Measurements from ENCODE around the gene GNS. TPM values are rescaled to one million over a fixed set of nuclear protein-coding genes. Genes with fewer than 3 reads are reported as not detected.
A peak's percentile ranks its signal among the peaks of the same experiment; 100 is the strongest.

GNS gene
- total and polyA plus RNA-seq, 7 experiments from 2014 or later: 24.4 to 62.8 (median 36.0) TPM

GRCh38 chr12:64666054-64666914 lies 92.9 kb downstream of the GNS start:
- DNase-seq (no peak), ATAC-seq (no peak)
- H3K4me1 ChIP-seq (ENCODE audit: control insufficient read depth in 2 of 2, insufficient read depth in 2 of 2, low read length in 2 of 2): peaks cover 68 to 83% of the 10 kb centered on the region in 2 donors
- H3K36me3 ChIP-seq (ENCODE audit: control insufficient read depth in 2 of 3, insufficient read depth in 3 of 3, low read length in 3 of 3): no peaks in the 10 kb centered on the region
- Mint-ChIP-seq H3K4me1 (peaks cover 53 to 98% (median 91%) of the 10 kb centered on the region in 7 donors), H3K36me3 (peaks cover 0 to 16% (median 4%) of the 10 kb centered on the region in 5 donors), H3K9me3 (no peaks in the 10 kb centered on the region), H3K27me3 (no peaks in the 10 kb centered on the region), H3K27ac (peak overlapping the region; percentile 91 to 99 (median 97)), H3K4me3 (peak overlapping the region; percentile 41 to 95 (median 85))
- ChIA-PET POLR2A (interaction anchor here (0.6 to 35.2 kb wide), 6 partner anchors 8 to 82 kb away, joined by 3 to 900 read pairs (median 4); partner anchors contain the start of gene RASSF3), CTCF (interaction anchor here (1.0 to 1.5 kb wide), 5 partner anchors 14 to 30 kb away, joined by 3 to 5 read pairs (median 3); no protein-coding TSS in a partner anchor)
- intact Hi-C loops (cut with micrococcal nuclease): loop anchor here (1.0 to 10.0 kb wide), 3 partner anchors 8 to 1639 kb away; partner anchors contain the start of genes HELB (in 1 of the 2) and TBK1 (in 1 of the 2)
- peak overlapping the region; percentile 33 for H3K4me3 ChIP-seq (ENCODE audit: low read length)
- H3K9me3 ChIP-seq (ENCODE audit: control insufficient read depth in 2 of 3, low read length in 3 of 3): no peaks in the 10 kb centered on the region
- H3K27me3 ChIP-seq (ENCODE audit: control insufficient read depth in 2 of 2, insufficient read depth in 2 of 2, low read length in 2 of 2): no peaks in the 10 kb centered on the region
- peak overlapping the region; percentile 72 for H3K27ac ChIP-seq (ENCODE audit: low read depth, low read length)

- Mint-ChIP-seq H3K4me1 (peaks cover 51 to 98% (median 89%) of the 10 kb centered on the region in 7 donors), H3K27me3 (no peaks in the 10 kb centered on the region), H3K27ac (peak overlapping the region; percentile 91 to 99 (median 97)), H3K4me3 (peak overlapping the region; percentile 46 to 95 (median 85)), H3K9me3 (no peaks in the 10 kb centered on the region), H3K36me3 (peaks cover 0 to 16% (median 4%) of the 10 kb centered on the region in 5 donors)
- DNase-seq: peak in 7 of 9 donors; percentile 41 to 86 (median 70)
- Histone ChIP-seq H3K27me3 (ENCODE audit: control insufficient read depth in 2 of 2, insufficient read depth in 2 of 2, low read length in 2 of 2) (no peaks in the 10 kb centered on the region), H3K4me1 (ENCODE audit: control insufficient read depth in 2 of 2, insufficient read depth in 2 of 2, low read length in 2 of 2) (peaks cover 61 to 83% of the 10 kb centered on the region in 2 donors), H3K27ac (ENCODE audit: low read depth, low read length) (peak overlapping the region; percentile 72), H3K4me3 (ENCODE audit: low read length) (peak overlapping the region; percentile 33), H3K36me3 (ENCODE audit: control insufficient read depth in 2 of 3, insufficient read depth in 3 of 3, low read length in 3 of 3) (no peaks in the 10 kb centered on the region), H3K9me3 (ENCODE audit: control insufficient read depth in 2 of 3, low read length in 3 of 3) (no peaks in the 10 kb centered on the region)
- intact Hi-C loops (cut with micrococcal nuclease): loop anchor here (1.0 to 10.0 kb wide), 3 partner anchors 9 to 1639 kb away; partner anchors contain the start of genes HELB (in 1 of the 2) and TBK1 (in 1 of the 2)
- CTCF ChIA-PET: interaction anchor here (1.0 to 1.5 kb wide), 5 partner anchors 13 to 31 kb away, joined by 3 to 5 read pairs (median 3); no protein-coding TSS in a partner anchor
- ATAC-seq: peak; percentile 54
- POLR2A ChIA-PET: interaction anchor here (0.6 to 35.2 kb wide), 7 partner anchors 9 to 81 kb away, joined by 3 to 900 read pairs (median 4); partner anchors contain the start of gene RASSF3
These were observed 93.7 kb downstream of the GNS start for GRCh38 chr12:64665514-64665913.

Other genes starting within 250 kb of the GNS start
- gene RASSF3, start 148.9 kb downstream of the GNS start, total RNA-seq: 100 to 1,000 TPM in 4 of 5 experiments, 10 to 100 TPM in 1; 79.0 to 200 (median 107) TPM
- 1 to 10 TPM; 4.4 to 5.5 TPM for gene RASSF3, start 148.9 kb downstream of the GNS start, polyA plus RNA-seq
- gene TBC1D30, start 65.2 kb upstream of the GNS start, total RNA-seq: 1 to 10 TPM in 2 of 5 experiments, under 1 TPM in 2, not detected in 1; 0.45 to 1.5 (median 0.80) TPM
- gene TBC1D30, start 65.2 kb upstream of the GNS start, polyA plus RNA-seq: under 1 TPM; 0.13 to 0.52 TPM